Activated gamma-delta T cell (primary cell): Measurements from ENCODE around the gene ST14.
"Not testable (repeated sequence)": the region's sequence is repeated elsewhere in the genome, so short reads cannot be mapped to it uniquely, and the experiment has no call there.

Source experiments
- DNase-seq: peaks from one replicate; lab custom pipeline; 2025; lab: John Stamatoyannopoulos, UW

Gene ST14

GRCh38 chr11:130209128-130209932 lies 49.7 kb downstream of the ST14 start:
- DNase-seq, result no peak

DNA sequence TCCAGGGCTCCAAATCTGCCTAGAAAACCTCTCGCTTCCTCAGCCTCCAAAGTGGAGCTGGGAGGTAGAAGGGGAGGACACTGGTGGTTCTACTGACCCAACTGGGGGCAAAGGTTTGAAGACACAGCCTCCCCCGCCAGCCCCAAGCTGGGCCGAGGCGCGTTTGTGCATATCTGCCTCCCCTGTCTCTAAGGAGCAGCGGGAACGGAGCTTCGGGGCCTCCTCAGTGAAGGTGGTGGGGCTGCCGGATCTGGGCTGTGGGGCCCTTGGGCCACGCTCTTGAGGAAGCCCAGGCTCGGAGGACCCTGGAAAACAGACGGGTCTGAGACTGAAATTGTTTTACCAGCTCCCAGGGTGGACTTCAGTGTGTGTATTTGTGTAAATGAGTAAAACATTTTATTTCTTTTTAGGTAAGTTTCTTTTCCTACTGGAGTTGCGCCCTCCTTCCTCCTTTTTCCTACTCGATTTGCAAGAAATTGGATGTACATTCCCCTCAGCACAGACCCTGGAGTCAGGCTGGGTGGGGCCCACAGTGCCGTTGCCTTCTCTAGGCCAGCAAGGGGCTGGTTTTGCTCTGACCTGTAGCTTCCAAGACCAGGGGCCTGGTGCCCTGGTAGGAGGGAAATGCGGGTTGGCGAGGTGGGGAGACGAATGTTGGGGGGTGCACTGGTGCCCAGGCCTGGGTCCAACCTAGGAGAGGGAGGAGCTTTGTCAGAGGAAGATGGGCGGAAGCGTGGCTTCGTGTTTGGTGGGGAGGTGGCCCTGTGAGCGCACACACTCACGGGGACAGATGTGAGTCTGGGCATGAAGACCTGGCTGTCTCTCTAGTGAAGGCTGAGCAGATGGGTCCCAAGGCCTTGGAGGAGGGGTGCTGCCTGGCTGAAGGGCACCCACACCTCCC lies 50.6 kb downstream of the ST14 start:
- no peak for DNase-seq

- DNase-seq, result no peak
Observed at GRCh38 chr11:130211144-130211543, 51.6 kb downstream of the ST14 start.

GRCh38 chr11:130211781-130212401 lies 52.3 kb downstream of the ST14 start:
- DNase-seq, result no peak

DNA sequence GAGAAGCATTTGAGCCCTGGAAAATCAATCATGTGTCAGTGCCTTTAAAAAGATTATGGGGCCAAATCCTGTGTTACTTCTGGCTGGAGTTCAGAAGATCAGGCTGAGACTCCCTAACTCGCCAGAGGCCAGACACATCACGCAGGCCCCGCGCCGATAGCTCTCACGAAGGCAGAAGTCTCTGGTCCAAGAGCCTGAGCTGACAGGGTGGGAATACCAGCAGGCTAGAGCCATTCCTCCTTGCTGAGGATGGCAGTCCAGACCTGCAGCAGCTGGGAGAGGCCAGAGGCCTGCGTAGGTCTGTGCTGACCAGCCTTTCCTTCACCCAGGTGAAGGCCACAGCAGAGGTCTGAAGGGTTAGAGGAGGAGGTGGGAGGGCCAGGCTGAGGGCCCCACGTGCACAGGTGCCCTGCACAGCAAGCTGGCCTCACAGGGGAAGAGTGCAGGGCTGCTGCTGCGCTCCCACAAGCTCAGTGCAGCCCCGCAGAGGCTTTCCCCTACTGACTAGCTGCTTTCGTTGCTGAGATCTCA lies 52.9 kb downstream of the ST14 start:
- DNase-seq, result no peak

DNA sequence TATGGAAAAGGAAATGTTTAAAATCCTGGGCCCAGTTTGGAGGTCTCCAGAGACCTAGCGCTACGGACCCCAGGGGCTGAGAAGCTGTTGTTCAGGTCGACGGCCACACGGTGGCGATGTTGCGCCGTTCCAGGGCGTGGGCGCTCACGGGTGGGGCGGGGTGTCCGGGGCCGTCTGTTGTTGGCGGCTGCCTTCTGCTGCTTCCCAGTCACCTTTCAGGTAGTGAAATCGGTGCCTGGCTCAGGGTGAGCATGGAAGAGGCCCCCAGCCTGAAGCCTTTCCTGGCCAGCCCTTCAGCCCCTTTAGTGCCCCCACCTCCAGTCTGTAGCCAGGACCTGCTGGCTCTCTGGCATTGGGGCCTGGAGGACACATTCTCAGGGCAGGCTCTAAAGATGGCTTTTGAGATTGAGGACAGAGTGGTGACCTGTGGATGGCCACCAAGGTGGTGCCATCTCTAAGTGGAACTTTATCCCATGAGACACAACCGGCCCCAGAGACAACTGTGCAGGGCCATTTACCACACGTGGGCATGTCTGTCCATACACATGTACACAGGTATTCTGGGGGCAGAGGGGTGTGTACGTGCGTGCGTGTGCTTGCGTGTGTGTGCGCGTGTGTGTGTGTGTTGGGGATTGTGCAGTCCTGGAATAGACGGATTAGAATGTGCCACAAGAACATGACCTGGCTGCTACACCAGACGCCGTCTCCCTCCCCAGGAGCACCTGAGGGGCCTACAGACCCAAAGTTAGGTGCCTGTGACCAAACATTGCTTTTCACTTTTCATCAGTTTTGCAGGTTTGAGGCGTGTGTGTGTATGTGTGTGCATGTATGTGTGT lies 53.8 kb downstream of the ST14 start:
- DNase-seq, result peak; percentile 35

DNA sequence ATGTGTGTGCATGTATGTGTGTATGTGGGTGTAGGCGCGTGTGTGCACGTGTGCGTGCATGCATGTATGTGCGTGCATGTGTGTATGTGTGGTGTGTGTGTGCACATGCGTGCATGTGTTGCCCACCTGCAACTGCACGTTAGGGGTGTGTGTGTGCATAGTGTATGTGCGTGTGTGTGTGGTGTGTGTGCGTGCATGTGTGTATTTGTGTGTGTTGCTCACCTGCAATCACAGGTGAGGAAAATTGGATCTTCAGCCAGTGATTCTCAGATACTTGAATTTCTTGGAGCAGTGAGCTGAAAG lies 54.3 kb downstream of the ST14 start:
- no peak for DNase-seq

GRCh38 chr11:130214861-130215530 lies 55.4 kb downstream of the ST14 start:
- DNase-seq, result no peak

- DNase-seq, result no peak
Observed at GRCh38 chr11:130215531-130216220, 56.1 kb downstream of the ST14 start.

GRCh38 chr11:130216221-130216550 lies 56.6 kb downstream of the ST14 start:
- no peak for DNase-seq

DNA sequence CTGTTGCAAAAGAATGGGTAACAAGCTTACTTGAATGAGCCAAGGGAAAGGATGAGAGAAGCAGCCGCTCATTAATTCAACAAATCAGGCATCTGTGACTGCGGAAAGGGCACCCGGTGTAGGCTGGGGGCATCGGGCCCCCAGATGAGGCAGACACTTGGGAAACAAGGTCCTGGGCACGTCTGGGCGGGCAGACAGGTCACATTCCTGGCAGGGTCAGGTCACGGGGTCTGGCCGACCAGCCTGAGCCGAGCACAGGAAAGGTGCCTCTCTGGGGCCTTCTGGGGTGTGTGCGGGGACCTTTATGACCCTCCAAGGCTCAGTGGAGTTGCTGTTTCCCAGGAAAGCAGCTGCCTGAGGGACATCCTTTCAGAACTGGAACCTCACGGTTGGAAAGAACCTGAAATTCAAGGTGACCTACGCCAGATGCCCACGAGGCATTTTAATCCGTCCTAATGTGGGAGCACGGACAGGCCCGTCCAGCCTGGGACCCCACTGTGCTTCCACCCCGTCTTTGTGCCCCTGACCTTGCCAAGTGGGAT lies 57.1 kb downstream of the ST14 start:
- DNase-seq, result no peak

DNA sequence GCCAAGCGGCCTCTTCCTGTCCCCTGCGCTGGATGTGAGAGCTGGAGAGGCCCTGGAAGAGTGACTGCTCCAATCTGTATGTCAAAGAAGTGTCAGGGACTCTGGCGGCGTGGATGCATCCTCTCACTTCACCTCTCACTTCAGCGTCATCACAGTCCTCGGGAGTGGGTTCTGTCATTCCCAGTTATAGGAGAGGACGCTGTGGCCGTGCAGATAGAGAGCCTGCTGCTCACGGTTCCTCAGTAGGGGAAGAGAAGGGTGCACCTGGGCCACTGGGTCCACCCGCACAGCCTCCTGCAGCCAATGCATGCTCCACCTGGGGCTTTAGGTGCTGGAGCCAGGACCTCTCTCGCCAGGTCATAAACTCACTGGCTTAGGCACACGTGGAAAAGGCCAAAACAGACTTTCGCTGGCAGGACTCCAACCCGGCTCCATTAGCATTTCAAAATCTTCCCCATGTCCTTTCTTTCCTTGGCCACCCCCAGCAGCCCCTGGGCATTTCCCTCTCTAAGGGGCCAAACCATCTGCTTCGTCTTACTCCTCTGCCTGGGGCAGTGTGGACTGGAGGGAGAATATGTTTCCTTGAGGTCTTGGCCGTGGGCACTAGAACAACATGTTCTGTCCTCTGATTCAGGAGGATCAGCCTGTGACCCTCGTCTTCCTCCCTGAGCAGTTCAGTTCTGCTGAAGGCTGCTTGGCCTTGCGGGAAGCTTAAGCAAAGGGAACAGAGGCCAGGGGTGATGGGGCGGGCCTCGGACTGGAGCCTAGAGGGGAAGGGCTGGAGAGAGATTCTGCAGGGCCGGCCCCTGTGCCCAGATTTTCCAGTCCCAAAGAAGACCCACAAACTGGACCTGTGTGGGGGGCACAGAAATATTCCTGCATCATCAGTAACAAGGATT lies 57.8 kb downstream of the ST14 start:
- DNase-seq, result no peak

DNA sequence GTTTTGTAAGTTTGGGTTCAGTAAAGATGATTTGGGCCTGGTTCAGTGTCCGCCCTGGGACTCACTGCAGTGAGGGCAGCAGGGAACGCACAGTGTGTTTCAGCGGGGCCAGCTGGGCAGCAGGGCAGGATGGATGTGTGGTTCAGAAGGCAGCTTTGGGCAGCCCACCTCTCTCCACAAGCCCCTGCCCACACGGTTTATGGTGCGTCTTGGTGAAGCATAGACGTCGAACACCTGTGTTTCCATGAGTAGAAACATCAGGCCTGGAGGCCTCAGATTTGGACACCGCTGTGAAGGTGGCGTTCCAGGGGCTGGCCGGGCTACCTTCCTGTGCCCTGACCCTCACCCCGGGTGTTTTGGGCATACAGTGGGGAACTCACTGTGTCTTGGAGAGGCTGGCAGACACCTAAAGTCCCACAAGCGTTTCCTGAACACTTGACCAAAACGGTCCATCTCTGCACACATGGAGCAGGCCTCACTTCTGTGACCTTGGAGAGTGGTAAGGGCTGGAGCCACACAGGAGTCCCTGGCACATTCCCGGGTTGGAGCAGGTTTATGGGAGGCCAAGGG lies 59.0 kb downstream of the ST14 start:
- no peak for DNase-seq

DNA sequence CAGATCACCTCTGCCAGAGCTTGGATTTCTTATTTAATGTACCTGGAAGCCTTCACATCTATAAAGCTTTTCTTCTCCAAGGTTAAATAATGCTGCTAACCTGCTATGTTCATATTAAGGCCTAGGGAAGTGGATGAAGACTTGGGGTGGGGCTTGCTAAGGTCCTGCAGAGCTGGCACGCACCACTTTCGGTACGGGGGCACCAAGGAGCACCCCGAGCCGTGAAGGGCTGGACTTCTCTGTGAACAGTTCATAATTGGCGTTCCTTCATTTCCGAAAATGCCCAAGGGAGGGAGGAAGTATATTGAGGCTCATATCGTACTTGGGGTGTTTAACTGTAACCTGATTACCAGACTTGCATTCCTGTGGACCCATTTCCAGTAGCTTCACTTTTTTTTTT lies 59.6 kb downstream of the ST14 start:
- no peak for DNase-seq

- DNase-seq, result no peak
Observed at GRCh38 chr11:130220311-130221035, 60.9 kb downstream of the ST14 start.

DNA sequence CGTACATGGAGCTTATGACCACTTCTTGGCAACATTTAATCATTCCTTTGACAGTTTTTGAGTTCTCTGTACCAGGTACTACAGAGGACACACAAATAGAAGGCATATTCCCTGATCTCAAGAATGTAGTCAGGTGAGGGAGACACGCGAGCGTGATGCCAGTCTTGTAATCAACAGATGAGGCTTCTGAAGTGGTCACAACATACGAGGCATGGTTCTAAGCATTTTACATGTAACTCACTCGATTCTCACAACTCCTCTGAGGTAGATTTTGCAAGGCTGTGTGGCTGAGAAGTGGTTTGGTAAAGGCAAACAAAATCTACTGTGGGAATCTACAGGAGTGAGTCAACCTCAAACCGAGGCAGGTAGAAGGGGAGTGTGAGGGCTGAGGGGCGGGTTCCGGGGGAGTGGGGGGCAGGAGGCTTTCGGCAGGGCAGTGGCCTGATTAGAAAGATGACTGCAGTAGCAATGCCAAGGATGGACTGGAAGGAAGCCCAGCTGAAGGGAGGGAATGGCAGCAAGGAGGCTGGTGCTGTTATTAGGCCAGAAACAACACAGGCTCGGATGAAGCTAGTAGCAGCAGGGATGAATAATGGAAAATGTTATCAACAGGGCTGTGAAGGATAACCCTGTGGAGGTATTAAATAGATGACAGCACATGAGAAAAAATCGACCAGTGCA lies 63.8 kb downstream of the ST14 start:
- no peak for DNase-seq

- DNase-seq, result no peak
Observed at GRCh38 chr11:130227373-130227772, 67.8 kb downstream of the ST14 start.

- DNase-seq, result not testable (repeated sequence)
Observed at GRCh38 chr11:130233486-130233885, 73.9 kb downstream of the ST14 start.
